ENCODE results near the gene THYN1.

Gene THYN1

DNA sequence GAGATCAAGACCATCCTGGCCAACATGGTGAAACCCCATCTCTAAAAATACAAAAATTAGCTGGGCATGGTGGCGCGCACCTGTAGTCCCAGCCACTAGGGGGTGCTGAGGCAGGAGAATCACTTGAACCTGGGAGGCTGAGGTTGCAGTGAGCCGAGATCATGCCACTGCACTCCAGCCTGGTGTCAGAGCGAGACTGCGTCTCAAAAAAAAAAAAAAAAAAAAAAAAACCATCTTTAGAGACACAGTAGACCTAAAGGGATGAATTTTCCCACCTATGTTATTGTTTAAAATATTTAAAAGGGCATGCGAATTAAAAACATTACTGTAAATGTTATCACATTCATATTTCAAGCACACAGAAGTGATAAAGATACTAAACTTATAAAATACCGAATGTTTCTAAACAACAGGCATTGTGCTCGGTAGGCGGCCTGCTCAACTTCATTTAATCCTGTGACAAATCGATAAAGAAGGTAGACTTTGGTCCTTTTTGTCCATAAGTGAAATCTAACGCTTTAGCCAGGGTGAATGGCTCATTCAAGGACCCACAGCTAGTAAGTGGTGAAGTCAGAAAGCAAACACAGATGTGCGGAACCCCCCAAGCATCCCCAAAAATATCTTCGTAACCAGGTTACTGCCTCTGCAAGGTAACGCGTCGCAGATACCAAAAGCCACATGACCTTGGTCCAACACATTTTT lies 45.5 kb downstream of the THYN1 start:
- Histone ChIP-seq H3K4me3 (ENCODE audit: low read length) (no peak overlapping the region), H3K36me3 (ENCODE audit: insufficient read depth, low read length) (peaks cover 90% of the 10 kb centered on the region), H3K9ac (ENCODE audit: low read depth, low read length) (no peak overlapping the region), H3K27ac (ENCODE audit: low read depth, low read length) (no peak overlapping the region), H3K9me3 (ENCODE audit: insufficient read depth, low read depth, low read length) (no peaks in the 10 kb centered on the region), H3K27me3 (ENCODE audit: insufficient read depth, low read length) (no peaks in the 10 kb centered on the region), H3K4me1 (ENCODE audit: insufficient read depth, low read length) (no peaks in the 10 kb centered on the region)
- 91% methylated on average over 14 of the region's 16 CpGs for WGBS

DNA sequence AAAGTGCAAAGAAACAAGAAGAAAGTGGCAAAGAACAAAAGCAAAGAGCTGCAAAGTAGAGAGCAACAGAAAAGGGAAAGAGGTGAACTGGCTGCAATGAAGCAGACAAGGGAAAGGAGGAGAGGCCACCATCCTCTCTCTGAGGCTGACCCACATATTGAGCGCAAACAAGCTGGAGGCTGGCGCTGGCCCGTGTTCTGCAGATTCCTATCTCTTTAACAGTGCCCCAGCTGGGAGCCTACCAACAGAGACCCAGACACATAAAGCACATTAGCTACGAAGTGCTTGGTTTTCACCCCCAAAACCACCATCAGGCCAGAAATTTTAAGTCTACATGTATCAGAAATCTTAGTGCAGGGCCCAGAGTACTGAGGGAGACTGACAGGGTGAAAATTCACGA lies 47.0 kb downstream of the THYN1 start:
- Histone ChIP-seq H3K9ac (ENCODE audit: low read depth, low read length) (no peak overlapping the region), H3K36me3 (ENCODE audit: insufficient read depth, low read length) (peaks cover 94% of the 10 kb centered on the region), H3K4me3 (ENCODE audit: low read length) (no peak overlapping the region), H3K27ac (ENCODE audit: low read depth, low read length) (no peak overlapping the region), H3K4me1 (ENCODE audit: insufficient read depth, low read length) (no peaks in the 10 kb centered on the region), H3K27me3 (ENCODE audit: insufficient read depth, low read length) (no peaks in the 10 kb centered on the region), H3K9me3 (ENCODE audit: insufficient read depth, low read depth, low read length) (no peaks in the 10 kb centered on the region)
- 95% methylated on average over 5 of the region's 5 CpGs for WGBS

DNA sequence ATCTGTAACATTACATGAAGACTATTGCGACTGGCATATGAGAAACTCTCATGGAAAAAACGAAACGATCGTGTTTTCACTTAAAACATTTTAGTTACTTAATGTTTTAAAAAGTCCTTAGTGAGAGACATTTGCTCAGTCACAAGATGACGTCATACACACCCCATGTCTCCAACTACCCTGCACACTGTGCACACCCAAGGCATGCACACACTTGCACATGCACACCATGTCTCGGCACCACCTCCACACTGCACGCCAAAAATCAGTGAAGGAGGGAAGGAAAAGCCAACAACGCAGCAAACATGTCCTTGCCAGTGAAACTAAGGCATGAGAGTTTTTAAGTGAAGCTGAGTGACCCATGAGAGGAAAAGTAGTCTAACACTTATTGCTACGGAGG lies 47.4 kb downstream of the THYN1 start:
- Histone ChIP-seq H3K27me3 (ENCODE audit: insufficient read depth, low read length) (no peaks in the 10 kb centered on the region), H3K9ac (ENCODE audit: low read depth, low read length) (no peak overlapping the region), H3K27ac (ENCODE audit: low read depth, low read length) (no peak overlapping the region), H3K4me1 (ENCODE audit: insufficient read depth, low read length) (no peaks in the 10 kb centered on the region), H3K4me3 (ENCODE audit: low read length) (no peak overlapping the region), H3K36me3 (ENCODE audit: insufficient read depth, low read length) (peaks cover 94% of the 10 kb centered on the region), H3K9me3 (ENCODE audit: insufficient read depth, low read depth, low read length) (no peaks in the 10 kb centered on the region)
- 94% methylated on average over 9 of the region's 9 CpGs for WGBS

DNA sequence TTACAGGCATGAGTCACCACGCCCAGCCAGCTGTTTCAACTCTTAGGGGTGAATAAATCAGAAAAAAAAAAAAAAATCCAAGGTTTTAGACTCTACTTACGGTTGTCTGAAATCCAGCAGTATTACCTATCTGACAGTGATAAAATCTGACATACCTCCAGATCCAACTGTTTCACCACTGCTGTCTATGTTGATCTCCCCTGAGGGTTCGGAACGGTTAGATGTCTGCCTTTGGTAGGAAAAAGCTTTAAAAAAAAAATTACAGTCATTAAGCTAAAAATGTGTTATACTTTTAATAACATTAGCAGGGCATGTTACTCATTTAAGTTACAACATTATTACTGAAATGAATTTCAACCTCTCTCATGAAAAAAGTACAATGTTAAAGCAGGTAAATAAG lies 50.5 kb downstream of the THYN1 start:
- Histone ChIP-seq H3K27me3 (ENCODE audit: insufficient read depth, low read length) (no peaks in the 10 kb centered on the region), H3K36me3 (ENCODE audit: insufficient read depth, low read length) (peaks cover 93% of the 10 kb centered on the region), H3K9me3 (ENCODE audit: insufficient read depth, low read depth, low read length) (no peaks in the 10 kb centered on the region), H3K4me1 (ENCODE audit: insufficient read depth, low read length) (no peaks in the 10 kb centered on the region), H3K27ac (ENCODE audit: low read depth, low read length) (no peak overlapping the region), H3K9ac (ENCODE audit: low read depth, low read length) (no peak overlapping the region), H3K4me3 (ENCODE audit: low read length) (no peak overlapping the region)
- 97% methylated on average over 4 of the region's 4 CpGs for WGBS

DNA sequence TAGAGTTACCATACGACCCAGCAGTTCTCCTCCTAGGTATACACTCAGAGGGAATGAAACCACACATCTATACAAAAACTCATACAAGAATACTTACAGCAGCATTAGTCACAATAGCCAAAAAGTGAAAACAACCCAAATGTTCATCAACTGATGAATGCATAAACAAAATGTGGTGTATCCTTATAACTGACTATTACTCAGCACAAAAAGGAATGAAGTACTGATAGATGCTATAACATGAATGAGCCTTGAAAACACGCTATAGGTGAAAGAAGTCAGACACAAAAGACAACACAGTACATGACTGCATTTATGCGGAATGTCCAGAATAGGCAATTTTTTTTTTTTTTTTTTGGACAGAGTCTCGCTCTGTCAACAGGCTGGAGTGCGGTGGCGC lies 52.5 kb downstream of the THYN1 start:
- H3K9ac ChIP-seq (ENCODE audit: low read depth, low read length), result no peak overlapping the region
- no peaks in the 10 kb centered on the region for H3K9me3 ChIP-seq (ENCODE audit: insufficient read depth, low read depth, low read length)
- WGBS, result 93% methylated on average over 6 of the region's 6 CpGs
- no peaks in the 10 kb centered on the region for H3K27me3 ChIP-seq (ENCODE audit: insufficient read depth, low read length)
- no peaks in the 10 kb centered on the region for H3K4me1 ChIP-seq (ENCODE audit: insufficient read depth, low read length)
- peaks cover 93% of the 10 kb centered on the region for H3K36me3 ChIP-seq (ENCODE audit: insufficient read depth, low read length)
- H3K27ac ChIP-seq (ENCODE audit: low read depth, low read length), result no peak overlapping the region
- H3K4me3 ChIP-seq (ENCODE audit: low read length), result no peak overlapping the region

DNA sequence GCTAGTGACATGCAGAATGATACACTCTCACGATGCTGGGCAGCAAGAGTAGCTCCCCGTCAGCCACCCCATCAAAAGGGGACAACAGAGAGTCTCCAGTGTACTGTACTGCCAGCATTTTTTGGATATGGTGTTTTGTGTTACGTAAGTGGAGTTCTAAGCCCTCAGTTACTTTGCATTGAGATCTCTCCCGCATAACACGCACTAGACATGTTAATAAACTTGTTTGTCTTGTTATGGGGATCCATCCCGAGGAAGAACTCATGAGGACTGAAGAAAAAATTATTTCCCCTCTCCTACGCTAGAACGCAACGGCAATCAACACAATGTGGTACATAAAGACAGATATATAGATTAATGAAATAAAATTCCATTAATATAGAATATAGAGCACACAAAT lies 53.6 kb downstream of the THYN1 start:
- no peaks in the 10 kb centered on the region for H3K4me1 ChIP-seq (ENCODE audit: insufficient read depth, low read length)
- H3K4me3 ChIP-seq (ENCODE audit: low read length), result no peak overlapping the region
- H3K27ac ChIP-seq (ENCODE audit: low read depth, low read length), result no peak overlapping the region
- no peaks in the 10 kb centered on the region for H3K9me3 ChIP-seq (ENCODE audit: insufficient read depth, low read depth, low read length)
- 97% methylated on average over 5 of the region's 9 CpGs for WGBS
- no peaks in the 10 kb centered on the region for H3K27me3 ChIP-seq (ENCODE audit: insufficient read depth, low read length)
- H3K9ac ChIP-seq (ENCODE audit: low read depth, low read length), result no peak overlapping the region
- peaks cover 93% of the 10 kb centered on the region for H3K36me3 ChIP-seq (ENCODE audit: insufficient read depth, low read length)

All from HUES64 (cell line).